ENCODE results near the gene CYP19A1. TPM values are rescaled to one million over a fixed set of nuclear protein-coding genes. Genes with fewer than 3 reads are reported as not detected.
"Not testable (repeated sequence)": the region's sequence is repeated elsewhere in the genome, so short reads cannot be mapped to it uniquely, and the experiment has no call there.

CYP19A1 gene
- total and polyA plus RNA-seq, 2 donors = 0.69 to 0.99 TPM

DNA sequence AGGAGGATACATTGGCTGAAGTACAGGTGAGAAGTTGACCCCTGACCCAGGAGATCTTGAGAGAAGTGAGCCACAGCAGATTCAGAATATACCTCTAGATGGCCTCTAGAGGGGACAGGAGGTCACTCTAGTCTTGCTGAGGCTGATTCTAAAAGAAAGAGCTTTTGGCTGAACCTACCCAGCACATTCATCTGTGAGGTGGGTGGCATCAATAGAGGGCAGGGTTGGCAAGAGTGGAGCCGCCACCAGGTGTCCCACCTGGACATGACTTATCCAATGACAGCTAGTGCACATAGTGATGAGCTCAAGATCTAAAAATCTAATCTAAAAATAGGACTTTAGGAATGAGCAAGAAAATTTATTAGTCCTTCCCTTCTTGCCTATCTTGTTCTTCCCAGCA is 51.6 kb downstream of the CYP19A1 start:
- no peak overlapping the region for H3K27ac ChIP-seq (ENCODE audit: low read depth)
- DNase-seq (ENCODE audit: extremely low spot score) = no peak
- H3K4me1 ChIP-seq (ENCODE audit: insufficient read depth) = no peaks in the 10 kb centered on the region
- WGBS = 95% methylated on average over 1 of the region's 1 CpG
- H3K4me3 ChIP-seq (ENCODE audit: low read depth, low read length) = no peak overlapping the region
- no peaks in the 10 kb centered on the region for H3K36me3 ChIP-seq (ENCODE audit: insufficient read depth)

DNA sequence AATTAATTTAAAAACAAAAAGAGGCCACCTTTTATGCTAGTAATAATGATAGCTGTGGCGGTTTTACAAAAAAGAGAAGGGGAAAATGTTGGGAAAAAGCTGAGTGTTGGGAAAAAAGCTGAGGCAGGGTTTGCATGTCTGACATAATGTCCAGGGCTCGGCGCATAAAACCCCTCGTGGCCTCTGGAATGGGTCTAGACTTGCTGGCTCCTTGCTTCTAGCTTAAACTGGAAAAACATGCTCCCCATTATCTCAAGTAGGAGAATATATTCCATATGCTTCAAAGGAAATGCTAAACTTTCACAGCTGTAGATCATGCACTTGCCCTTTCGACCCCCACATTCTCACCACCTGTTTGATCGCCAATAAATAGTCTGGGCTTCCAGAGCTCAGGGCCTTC is 53.0 kb downstream of the CYP19A1 start:
- Histone ChIP-seq H3K4me3 (ENCODE audit: low read depth, low read length) (no peak overlapping the region), H3K27ac (ENCODE audit: low read depth) (no peak overlapping the region), H3K4me1 (ENCODE audit: insufficient read depth) (no peaks in the 10 kb centered on the region), H3K36me3 (ENCODE audit: insufficient read depth) (no peaks in the 10 kb centered on the region)
- WGBS = 79% methylated on average over 6 of the region's 6 CpGs
- DNase-seq (ENCODE audit: extremely low spot score) = no peak

GRCh38 chr15:51284871-51285270 is 53.5 kb downstream of the CYP19A1 start:
- Histone ChIP-seq H3K36me3 (ENCODE audit: insufficient read depth) (no peaks in the 10 kb centered on the region), H3K27ac (ENCODE audit: low read depth) (no peak overlapping the region), H3K4me1 (ENCODE audit: insufficient read depth) (no peaks in the 10 kb centered on the region), H3K4me3 (ENCODE audit: low read depth, low read length) (no peak overlapping the region)
- no peak for DNase-seq (ENCODE audit: extremely low spot score)
- 93% methylated on average over 6 of the region's 6 CpGs for WGBS

- 89% methylated on average over 6 of the region's 6 CpGs for WGBS
- H3K27ac ChIP-seq (ENCODE audit: low read depth) = no peak overlapping the region
- no peaks in the 10 kb centered on the region for H3K4me1 ChIP-seq (ENCODE audit: insufficient read depth)
- no peak for DNase-seq (ENCODE audit: extremely low spot score)
- no peaks in the 10 kb centered on the region for H3K36me3 ChIP-seq (ENCODE audit: insufficient read depth)
- H3K4me3 ChIP-seq (ENCODE audit: low read depth, low read length) = no peak overlapping the region
These were observed 55.4 kb downstream of the CYP19A1 start for GRCh38 chr15:51283026-51283425.

DNA sequence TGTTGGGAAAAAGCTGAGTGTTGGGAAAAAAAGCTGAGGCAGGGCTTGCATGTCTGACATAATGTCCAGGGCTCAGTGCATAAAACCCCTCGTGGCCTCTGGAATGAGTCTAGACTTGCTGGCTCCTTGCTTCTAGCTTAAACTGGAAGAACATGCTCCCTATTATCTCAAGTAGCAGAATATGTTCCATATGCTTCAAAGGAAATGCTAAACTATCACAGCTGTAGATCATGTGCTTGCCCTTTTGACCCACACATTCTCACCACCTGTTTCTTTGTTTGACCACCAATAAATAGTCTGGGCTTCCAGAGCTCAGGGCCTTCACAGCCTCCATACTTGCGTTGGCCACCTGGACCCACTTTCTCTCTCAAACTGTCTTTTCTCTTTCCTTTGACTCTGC is 56.2 kb downstream of the CYP19A1 start:
- H3K4me1 ChIP-seq (ENCODE audit: insufficient read depth); H3K27ac ChIP-seq (ENCODE audit: low read depth); H3K36me3 ChIP-seq (ENCODE audit: insufficient read depth); H3K4me3 ChIP-seq (ENCODE audit: low read depth, low read length); DNase-seq (ENCODE audit: extremely low spot score): not testable (repeated sequence)
- WGBS = 51% methylated on average over 2 of the region's 2 CpGs

GRCh38 chr15:51281368-51281967 is 56.9 kb downstream of the CYP19A1 start:
- no peaks in the 10 kb centered on the region for H3K36me3 ChIP-seq (ENCODE audit: insufficient read depth)
- no peak for DNase-seq (ENCODE audit: extremely low spot score)
- H3K4me1 ChIP-seq (ENCODE audit: insufficient read depth) = no peaks in the 10 kb centered on the region
- no peak overlapping the region for H3K27ac ChIP-seq (ENCODE audit: low read depth)
- H3K4me3 ChIP-seq (ENCODE audit: low read depth, low read length) = no peak overlapping the region
- WGBS = 56% methylated on average over 4 of the region's 4 CpGs

GRCh38 chr15:51280838-51281237 is 57.6 kb downstream of the CYP19A1 start:
- Histone ChIP-seq H3K27ac (ENCODE audit: low read depth) (no peak overlapping the region), H3K4me3 (ENCODE audit: low read depth, low read length) (no peak overlapping the region)
- 93% methylated on average over 4 of the region's 4 CpGs for WGBS

DNA sequence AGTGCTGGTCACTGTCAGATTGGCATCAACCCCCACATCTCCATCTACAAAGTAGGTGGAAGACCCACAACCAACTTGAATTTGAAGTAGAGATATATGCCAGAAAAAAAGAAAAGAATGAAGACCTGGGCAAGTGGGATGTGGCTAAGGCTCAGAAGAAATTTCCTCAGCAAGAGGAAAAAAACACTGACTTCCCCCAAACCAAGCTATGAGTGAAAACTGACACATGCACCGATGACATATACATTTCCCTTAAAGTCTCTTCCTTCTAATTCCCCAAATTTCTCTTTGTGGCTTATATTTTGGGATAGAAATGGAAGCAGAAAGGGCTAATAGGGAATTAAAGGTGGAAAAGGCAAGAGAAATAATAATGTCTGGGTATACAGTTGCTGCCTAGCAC is 59.0 kb downstream of the CYP19A1 start:
- no peak overlapping the region for H3K27ac ChIP-seq (ENCODE audit: low read depth)
- 95% methylated on average over 1 of the region's 1 CpG for WGBS
- no peaks in the 10 kb centered on the region for H3K36me3 ChIP-seq (ENCODE audit: insufficient read depth)
- no peaks in the 10 kb centered on the region for H3K4me1 ChIP-seq (ENCODE audit: insufficient read depth)
- no peak for DNase-seq (ENCODE audit: extremely low spot score)
- H3K4me3 ChIP-seq (ENCODE audit: low read depth, low read length) = no peak overlapping the region

More at GRCh38 chr15:51280838-51281237, 57.6 kb downstream of the CYP19A1 start:
- Histone ChIP-seq H3K4me1 (ENCODE audit: insufficient read depth) (no peaks in the 10 kb centered on the region), H3K36me3 (ENCODE audit: insufficient read depth) (no peaks in the 10 kb centered on the region)
- DNase-seq (ENCODE audit: extremely low spot score) = no peak

GRCh38 chr15:51277101-51277500 is 61.3 kb downstream of the CYP19A1 start:
- DNase-seq (ENCODE audit: extremely low spot score) = no peak
- no peak overlapping the region for H3K4me3 ChIP-seq (ENCODE audit: low read depth, low read length)
- H3K36me3 ChIP-seq (ENCODE audit: insufficient read depth) = no peaks in the 10 kb centered on the region
- H3K27ac ChIP-seq (ENCODE audit: low read depth) = no peak overlapping the region
- H3K4me1 ChIP-seq (ENCODE audit: insufficient read depth) = no peaks in the 10 kb centered on the region
- 84% methylated on average over 3 of the region's 3 CpGs for WGBS

- Histone ChIP-seq H3K4me1 (ENCODE audit: insufficient read depth) (no peaks in the 10 kb centered on the region), H3K36me3 (ENCODE audit: insufficient read depth) (no peaks in the 10 kb centered on the region), H3K27ac (ENCODE audit: low read depth) (no peak overlapping the region), H3K4me3 (ENCODE audit: low read depth, low read length) (no peak overlapping the region)
- no peak for DNase-seq (ENCODE audit: extremely low spot score)
- WGBS = 87% methylated on average over 4 of the region's 4 CpGs
These were observed 63.4 kb downstream of the CYP19A1 start for GRCh38 chr15:51274956-51275355.

GRCh38 chr15:51270706-51271105 is 67.7 kb downstream of the CYP19A1 start:
- no peaks in the 10 kb centered on the region for H3K4me1 ChIP-seq (ENCODE audit: insufficient read depth)
- WGBS = 74% methylated on average over 6 of the region's 6 CpGs
- H3K36me3 ChIP-seq (ENCODE audit: insufficient read depth) = no peaks in the 10 kb centered on the region
- no peak for DNase-seq (ENCODE audit: extremely low spot score)
- no peak overlapping the region for H3K4me3 ChIP-seq (ENCODE audit: low read depth, low read length)
- no peak overlapping the region for H3K27ac ChIP-seq (ENCODE audit: low read depth)

GRCh38 chr15:51269496-51269895 is 68.9 kb downstream of the CYP19A1 start:
- Histone ChIP-seq H3K4me3 (ENCODE audit: low read depth, low read length) (no peak overlapping the region), H3K27ac (ENCODE audit: low read depth) (no peak overlapping the region), H3K4me1 (ENCODE audit: insufficient read depth) (no peaks in the 10 kb centered on the region), H3K36me3 (ENCODE audit: insufficient read depth) (no peaks in the 10 kb centered on the region)
- no peak for DNase-seq (ENCODE audit: extremely low spot score)
- WGBS = 69% methylated on average over 2 of the region's 2 CpGs

- DNase-seq (ENCODE audit: extremely low spot score) = no peak
- H3K36me3 ChIP-seq (ENCODE audit: insufficient read depth) = no peaks in the 10 kb centered on the region
- H3K4me3 ChIP-seq (ENCODE audit: low read depth, low read length) = peak overlapping the region; percentile 32
- H3K27ac ChIP-seq (ENCODE audit: low read depth) = no peak overlapping the region
- H3K4me1 ChIP-seq (ENCODE audit: insufficient read depth) = no peaks in the 10 kb centered on the region
- WGBS = 8% methylated on average over 11 of the region's 11 CpGs
These were observed 70.7 kb downstream of the CYP19A1 start for GRCh38 chr15:51267703-51268083.

- H3K27ac ChIP-seq (ENCODE audit: low read depth) = peak overlapping the region; percentile 56
- no peaks in the 10 kb centered on the region for H3K4me1 ChIP-seq (ENCODE audit: insufficient read depth)
- DNase-seq (ENCODE audit: extremely low spot score) = no peak
- H3K4me3 ChIP-seq (ENCODE audit: low read depth, low read length) = peak overlapping the region; percentile 32
- 1% methylated on average over 47 of the region's 47 CpGs for whole genome bisulfite sequencing
- H3K36me3 ChIP-seq (ENCODE audit: insufficient read depth) = no peaks in the 10 kb centered on the region
These were observed 71.2 kb downstream of the CYP19A1 start for GRCh38 chr15:51267051-51267702.
